ENCODE results near the gene DOCK3. TPM values are rescaled to one million over a fixed set of nuclear protein-coding genes. Genes with fewer than 3 reads are reported as not detected.

The DOCK3 gene
- total and polyA plus RNA-seq, 2 of the 4 experiments (the other 2 are of a cell fraction) = under 0.01 to 0.12 TPM

DNA sequence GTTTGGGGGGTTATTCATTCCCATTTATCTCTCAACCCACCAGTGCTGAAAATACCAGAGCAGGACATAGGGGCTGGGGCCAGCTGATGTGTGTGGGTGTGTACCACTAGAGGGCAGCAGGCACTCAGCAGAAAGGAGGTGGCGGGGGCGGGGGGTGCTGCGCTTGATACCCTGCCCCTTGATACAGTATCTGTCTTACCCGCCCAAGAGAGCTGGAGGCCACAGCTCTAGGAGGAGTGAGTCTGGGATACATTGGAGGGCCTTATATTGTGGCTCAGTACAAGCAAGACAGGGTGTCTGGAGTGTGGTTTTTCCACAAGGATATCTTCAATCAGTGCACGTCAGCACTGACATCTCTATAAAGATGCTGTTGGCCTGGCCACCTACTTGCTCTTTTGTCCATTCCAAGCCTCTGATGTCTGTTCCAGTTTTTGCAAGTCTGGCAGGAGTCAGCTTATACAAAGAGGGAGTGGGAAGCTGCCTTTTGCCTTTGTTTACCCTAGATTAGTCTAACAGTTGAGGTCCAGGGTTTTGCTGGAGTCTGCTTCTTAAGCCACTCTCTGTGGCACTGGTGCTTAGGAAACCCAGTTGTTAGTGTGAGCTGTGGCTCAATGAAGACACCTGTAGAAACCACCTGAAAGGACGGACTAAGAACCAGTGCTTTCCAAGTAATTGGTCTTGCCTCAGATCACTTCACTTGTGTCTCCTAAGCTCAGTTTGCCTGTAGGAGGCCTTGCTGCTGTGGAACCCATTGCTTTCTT lies 714.9 kb downstream of the DOCK3 start:
- no peak overlapping the region for H4K5ac ChIP-seq (ENCODE audit: low read depth, low read length)
- DNase-seq (peak; percentile 50), ATAC-seq (ENCODE audit: low read depth) (no peak)
- H3K79me1 ChIP-seq (ENCODE audit: low read depth in 1 of 2, low read length in 2 of 2) = peaks cover 26 to 75% of the 10 kb centered on the region in 2 experiments
- H3K18ac ChIP-seq (ENCODE audit: low read depth, low read length) = no peak overlapping the region
- no peak overlapping the region for H3K4ac ChIP-seq (ENCODE audit: low read depth, low read length)
- H4K20me1 ChIP-seq (ENCODE audit: insufficient read depth, low read length) = peaks cover 72% of the 10 kb centered on the region
- H3K36me3 ChIP-seq (ENCODE audit: control insufficient read depth, insufficient read depth, low read length) = peaks cover 49% of the 10 kb centered on the region
- H2AK9ac ChIP-seq (replicated peaks; ENCODE audit: low read depth, low read length, poor library complexity) = peak overlapping the region; percentile 68
- H2BK5ac ChIP-seq (ENCODE audit: low read depth, low read length, poor library complexity, severe bottlenecking) = no peak overlapping the region
- CTCF ChIA-PET = interaction anchor here (0.6 to 1.3 kb wide), 4 partner anchors 9 to 774 kb away, joined by 3 read pairs; no protein-coding TSS in a partner anchor
- H4K8ac ChIP-seq (ENCODE audit: low read depth in 2 of 2, low read length in 2 of 2) = 0 out of 4 replicates have a peak overlapping the region, but pooled peaks of 1 of the 2 experiments have one; percentile 13
- intact Hi-C loops (cut with micrococcal nuclease) (loop anchor here (5.0 kb wide), 3 partner anchors 413 to 1042 kb away; partner anchors contain the start of gene ZMYND10), in situ Hi-C loops (cut with MboI; ENCODE audit: low sequenced_read_pairs) (loop anchor here (25.0 kb wide), 2 partner anchors 548 to 1052 kb away; partner anchors contain the start of genes PARP3, RASSF1, RRP9 and TUSC2), dilution Hi-C loops (cut with HindIII; ENCODE audit: low sequenced_read_pairs, unreplicated experiment) (no loop called here)
- H3K14ac ChIP-seq (replicated peaks; ENCODE audit: low read depth, low read length) = no peak overlapping the region
- no peak overlapping the region for H3K4me3 ChIP-seq (ENCODE audit: insufficient read depth, low read depth, low read length)
- POLR2A ChIA-PET (ENCODE audit: unreplicated experiment) = no interaction called here
- peaks cover 12% of the 10 kb centered on the region; the same call in 1 of the 2 replicates for H3K9me1 ChIP-seq (ENCODE audit: insufficient read depth, low read length)
- H2BK120ac ChIP-seq (ENCODE audit: low read depth, low read length) = no peak overlapping the region
- 83% methylated on average over 1 of the region's 6 CpGs; no CpG with 5 or more reads in 1 of the 2 experiments for WGBS, 2 experiments (ENCODE audit: extremely low coverage in 2 of 2, insufficient read length in 1 of 2)
- TF ChIP-seq NFE2L2 (IDR thresholded peaks at IDR 0.05; ENCODE audit: low read depth, low read length) = no peak
- TF ChIP-seq SMC3 (IDR thresholded peaks at IDR 0.05; ENCODE audit: low read depth, low read length) = peak; percentile 34; the same call in 1 of the 2 replicates
- 0 out of 2 replicates have a peak, but pooled peaks have one; percentile 13 for TF ChIP-seq POLR2A (IDR thresholded peaks at IDR 0.05; ENCODE audit: low read depth, low read length)
- TF ChIP-seq, protein P1, sequence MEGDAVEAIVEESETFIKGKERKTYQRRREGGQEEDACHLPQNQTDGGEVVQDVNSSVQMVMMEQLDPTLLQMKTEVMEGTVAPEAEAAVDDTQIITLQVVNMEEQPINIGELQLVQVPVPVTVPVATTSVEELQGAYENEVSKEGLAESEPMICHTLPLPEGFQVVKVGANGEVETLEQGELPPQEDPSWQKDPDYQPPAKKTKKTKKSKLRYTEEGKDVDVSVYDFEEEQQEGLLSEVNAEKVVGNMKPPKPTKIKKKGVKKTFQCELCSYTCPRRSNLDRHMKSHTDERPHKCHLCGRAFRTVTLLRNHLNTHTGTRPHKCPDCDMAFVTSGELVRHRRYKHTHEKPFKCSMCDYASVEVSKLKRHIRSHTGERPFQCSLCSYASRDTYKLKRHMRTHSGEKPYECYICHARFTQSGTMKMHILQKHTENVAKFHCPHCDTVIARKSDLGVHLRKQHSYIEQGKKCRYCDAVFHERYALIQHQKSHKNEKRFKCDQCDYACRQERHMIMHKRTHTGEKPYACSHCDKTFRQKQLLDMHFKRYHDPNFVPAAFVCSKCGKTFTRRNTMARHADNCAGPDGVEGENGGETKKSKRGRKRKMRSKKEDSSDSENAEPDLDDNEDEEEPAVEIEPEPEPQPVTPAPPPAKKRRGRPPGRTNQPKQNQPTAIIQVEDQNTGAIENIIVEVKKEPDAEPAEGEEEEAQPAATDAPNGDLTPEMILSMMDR (conservative IDR thresholded peaks at IDR 0.05; ENCODE audit: low read depth, low read length) = peak; percentile 75
- TF ChIP-seq RAD21 (IDR thresholded peaks at IDR 0.05; ENCODE audit: low read length) = peak; percentile 46
- TF ChIP-seq, protein P2, sequence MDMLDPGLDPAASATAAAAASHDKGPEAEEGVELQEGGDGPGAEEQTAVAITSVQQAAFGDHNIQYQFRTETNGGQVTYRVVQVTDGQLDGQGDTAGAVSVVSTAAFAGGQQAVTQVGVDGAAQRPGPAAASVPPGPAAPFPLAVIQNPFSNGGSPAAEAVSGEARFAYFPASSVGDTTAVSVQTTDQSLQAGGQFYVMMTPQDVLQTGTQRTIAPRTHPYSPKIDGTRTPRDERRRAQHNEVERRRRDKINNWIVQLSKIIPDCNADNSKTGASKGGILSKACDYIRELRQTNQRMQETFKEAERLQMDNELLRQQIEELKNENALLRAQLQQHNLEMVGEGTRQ (IDR thresholded peaks at IDR 0.05; ENCODE audit: low read depth, low read length) = no peak
- H3K9me3 ChIP-seq (ENCODE audit: control insufficient read depth, insufficient read depth, low read length) = no peaks in the 10 kb centered on the region
- peak overlapping the region; percentile 16 for H2AFZ ChIP-seq (replicated peaks; ENCODE audit: low read length, poor library complexity)
- H3K9ac ChIP-seq (ENCODE audit: low read depth, low read length) = no peak overlapping the region
- H2BK15ac ChIP-seq (ENCODE audit: low read depth, low read length) = no peak overlapping the region
- H3K4me1 ChIP-seq (ENCODE audit: control insufficient read depth, insufficient read depth, low read length) = peaks cover 31% of the 10 kb centered on the region
- no peak overlapping the region for H3K27ac ChIP-seq (ENCODE audit: insufficient read depth, low read length)
- no peak overlapping the region for H3K23ac ChIP-seq (ENCODE audit: low read depth, low read length)
- BruUV-seq (replicated peaks) = no TSS peak
- H2BK20ac ChIP-seq (ENCODE audit: low read depth, low read length) = no peak overlapping the region
- no peak overlapping the region for H3K4me2 ChIP-seq (ENCODE audit: low read depth, low read length)
- no peak overlapping the region for H3K56ac ChIP-seq (ENCODE audit: extremely low read depth, insufficient read depth, low read length)
- H2AK5ac ChIP-seq (ENCODE audit: low read depth, low read length) = no peak overlapping the region
- no peaks in the 10 kb centered on the region for H3K27me3 ChIP-seq (ENCODE audit: control insufficient read depth, insufficient read depth, low read length)
- no peak overlapping the region for H4K91ac ChIP-seq (ENCODE audit: insufficient read depth, low read depth, low read length)

Measured in IMR-90 (cell line).